Neural cell (in vitro differentiated cells): ENCODE measurements around the gene MILR1.
A peak's percentile ranks its signal among the peaks of the same experiment; 100 is the strongest.

ENCODE experiments used
- EP300 ChIP-seq: fragments of 450-650 bp; conservative IDR thresholded peaks from 2 replicates; pipeline ENCODE4 v1.6.1; 2014; ENCODE audit warnings: antibody characterized with exemption, mild to moderate bottlenecking, moderate library complexity; ENCODE audit not compliant: poor library complexity, severe bottlenecking
- EZH2 ChIP-seq: fragments of 200-600, 300-800 bp; shearing (Covaris generic), sonication (generic); IDR thresholded peaks from 2 replicates; pipeline ENCODE4 v1.6.1; 2014; ENCODE audit warnings: antibody characterized with exemption, low read length, borderline replicate concordance, mild to moderate bottlenecking; ENCODE audit not compliant: insufficient read depth, poor library complexity, severe bottlenecking
- POLR2AphosphoS5 ChIP-seq: IDR thresholded peaks from 2 replicates; pipeline ENCODE4 v1.6.1; 2012
- REST ChIP-seq: IDR thresholded peaks from 2 replicates; pipeline ENCODE4 v1.6.1; 2012; ENCODE audit warnings: borderline replicate concordance
- TF ChIP-seq, protein P1 (sequence below): fragments of 450-650 bp; IDR thresholded peaks from 2 replicates; pipeline ENCODE4 v1.5.1; 2014; ENCODE audit warnings: antibody characterized with exemption, mild to moderate bottlenecking, moderate library complexity; ENCODE audit not compliant: poor library complexity, severe bottlenecking

DNA sequence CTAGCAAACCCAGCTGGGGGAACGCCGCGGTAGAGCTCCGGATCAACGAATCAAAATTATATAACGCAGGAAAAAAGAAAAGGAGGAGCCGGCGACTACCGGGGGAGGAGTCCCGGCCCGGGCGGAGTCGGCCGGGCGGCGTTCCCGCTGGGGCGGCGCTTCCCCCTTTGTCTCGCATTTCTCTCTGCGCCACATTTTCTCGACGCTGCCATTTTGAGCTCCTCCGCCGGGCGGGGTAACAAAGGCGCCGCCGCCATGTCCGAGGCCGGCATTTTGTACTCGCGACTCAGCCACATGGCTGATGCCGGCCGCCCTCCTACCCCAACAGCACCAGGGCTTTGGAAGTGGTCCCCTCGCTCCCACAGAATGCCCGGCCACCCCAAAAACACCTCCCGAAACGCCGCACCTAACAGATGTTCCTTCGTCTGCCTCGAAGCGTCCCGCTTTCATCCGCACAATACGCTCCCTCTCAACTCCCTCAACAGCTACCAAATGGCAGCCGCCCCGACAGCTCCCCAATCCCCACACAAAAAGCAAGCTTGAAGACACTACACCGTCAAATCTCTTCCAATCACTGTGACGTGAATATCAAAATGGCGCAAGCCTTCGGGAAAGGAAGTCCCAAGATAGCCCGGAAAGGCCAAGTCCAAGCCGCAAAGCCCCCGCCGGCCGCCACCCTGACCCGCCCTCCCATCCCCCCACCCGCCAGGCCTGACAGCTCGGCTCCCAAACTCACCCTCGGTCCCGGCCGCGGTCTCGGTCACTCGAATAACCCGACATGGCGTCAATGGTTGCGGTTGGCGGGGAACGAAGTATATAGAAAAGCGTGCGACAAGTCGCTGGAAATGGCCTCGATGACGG is 56.7 kb downstream of the MILR1 start:
- TF ChIP-seq, protein P1, sequence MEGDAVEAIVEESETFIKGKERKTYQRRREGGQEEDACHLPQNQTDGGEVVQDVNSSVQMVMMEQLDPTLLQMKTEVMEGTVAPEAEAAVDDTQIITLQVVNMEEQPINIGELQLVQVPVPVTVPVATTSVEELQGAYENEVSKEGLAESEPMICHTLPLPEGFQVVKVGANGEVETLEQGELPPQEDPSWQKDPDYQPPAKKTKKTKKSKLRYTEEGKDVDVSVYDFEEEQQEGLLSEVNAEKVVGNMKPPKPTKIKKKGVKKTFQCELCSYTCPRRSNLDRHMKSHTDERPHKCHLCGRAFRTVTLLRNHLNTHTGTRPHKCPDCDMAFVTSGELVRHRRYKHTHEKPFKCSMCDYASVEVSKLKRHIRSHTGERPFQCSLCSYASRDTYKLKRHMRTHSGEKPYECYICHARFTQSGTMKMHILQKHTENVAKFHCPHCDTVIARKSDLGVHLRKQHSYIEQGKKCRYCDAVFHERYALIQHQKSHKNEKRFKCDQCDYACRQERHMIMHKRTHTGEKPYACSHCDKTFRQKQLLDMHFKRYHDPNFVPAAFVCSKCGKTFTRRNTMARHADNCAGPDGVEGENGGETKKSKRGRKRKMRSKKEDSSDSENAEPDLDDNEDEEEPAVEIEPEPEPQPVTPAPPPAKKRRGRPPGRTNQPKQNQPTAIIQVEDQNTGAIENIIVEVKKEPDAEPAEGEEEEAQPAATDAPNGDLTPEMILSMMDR = no peak
- no peak for TF ChIP-seq EZH2
- peak; percentile 87 for TF ChIP-seq POLR2AphosphoS5
- TF ChIP-seq REST = peak; percentile 82
- TF ChIP-seq EP300 = peak; percentile 32
